ENCODE data around the gene EIF3K.

DNA sequence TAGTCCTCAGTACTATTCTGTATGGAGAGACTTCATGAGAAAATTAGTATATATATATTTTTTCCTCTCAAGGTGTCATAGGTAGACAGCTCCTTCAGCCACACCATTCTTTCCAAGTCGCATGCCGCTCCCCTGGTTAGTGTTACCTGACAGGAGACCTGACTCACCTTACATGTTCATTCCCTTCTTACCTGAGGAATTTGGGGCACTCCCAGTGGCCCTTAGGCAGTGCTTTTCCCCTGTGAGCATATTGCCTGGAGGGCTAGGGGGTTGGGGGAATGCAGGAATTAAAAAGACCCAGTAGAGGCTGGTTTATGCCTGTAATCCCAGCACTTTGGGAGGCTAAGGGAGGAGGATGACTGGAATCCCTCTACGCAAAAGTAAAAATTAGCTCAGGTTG lies 19.5 kb downstream of the EIF3K start:
- no peak for TF ChIP-seq EZH2 (IDR thresholded peaks at IDR 0.05; ENCODE audit: low read length)
- TF ChIP-seq, protein P1, sequence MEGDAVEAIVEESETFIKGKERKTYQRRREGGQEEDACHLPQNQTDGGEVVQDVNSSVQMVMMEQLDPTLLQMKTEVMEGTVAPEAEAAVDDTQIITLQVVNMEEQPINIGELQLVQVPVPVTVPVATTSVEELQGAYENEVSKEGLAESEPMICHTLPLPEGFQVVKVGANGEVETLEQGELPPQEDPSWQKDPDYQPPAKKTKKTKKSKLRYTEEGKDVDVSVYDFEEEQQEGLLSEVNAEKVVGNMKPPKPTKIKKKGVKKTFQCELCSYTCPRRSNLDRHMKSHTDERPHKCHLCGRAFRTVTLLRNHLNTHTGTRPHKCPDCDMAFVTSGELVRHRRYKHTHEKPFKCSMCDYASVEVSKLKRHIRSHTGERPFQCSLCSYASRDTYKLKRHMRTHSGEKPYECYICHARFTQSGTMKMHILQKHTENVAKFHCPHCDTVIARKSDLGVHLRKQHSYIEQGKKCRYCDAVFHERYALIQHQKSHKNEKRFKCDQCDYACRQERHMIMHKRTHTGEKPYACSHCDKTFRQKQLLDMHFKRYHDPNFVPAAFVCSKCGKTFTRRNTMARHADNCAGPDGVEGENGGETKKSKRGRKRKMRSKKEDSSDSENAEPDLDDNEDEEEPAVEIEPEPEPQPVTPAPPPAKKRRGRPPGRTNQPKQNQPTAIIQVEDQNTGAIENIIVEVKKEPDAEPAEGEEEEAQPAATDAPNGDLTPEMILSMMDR (optimal IDR thresholded peaks at IDR 0.05 in 1 of 3, IDR thresholded peaks at IDR 0.05 in 1 of 3, conservative IDR thresholded peaks at IDR 0.05 in 1 of 3; ENCODE audit: extremely low read depth in 1 of 3, insufficient read depth in 2 of 3, low read length in 3 of 3) = no peak
